Panc1 (cell line): ENCODE results near the gene MC1R. TPM values are rescaled to one million over a fixed set of nuclear protein-coding genes. Genes with fewer than 3 reads are reported as not detected.

ENCODE experiments used
- ATAC-seq: fragments of 200-7000 bp; cut with Tn5 transposase; 2 replicates; pipeline ENCODE4 v1.9.1; 2020; ENCODE audit warnings: mild to moderate bottlenecking, moderate library complexity
- BruUV-seq: library from RNA; stranded (reverse); fragments of 400-500 nt; replicated peaks from 2 replicates; lab custom pipeline; 2021; lab: Mats Ljungman, UMichigan
- CTCF ChIA-PET: fragments of 300-600 bp; sonication (Branson Sonifier 250); formaldehyde crosslinking; loops from one replicate; lab custom pipeline; 2022; ENCODE audit warnings: antibody characterized with exemption; lab: Charles Lee
- POLR2A ChIA-PET: fragments of 300-600 bp; sonication (Branson Sonifier 250); formaldehyde crosslinking; loops from one replicate; lab custom pipeline; 2022; ENCODE audit warnings: antibody characterized with exemption; lab: Charles Lee
- DNase-seq: peaks from one replicate; pipeline ENCODE4 v3.0.0-alpha.2; 2010; ENCODE audit warnings: low read depth, low spot score
- H3K27ac ChIP-seq: 2 replicates; pipeline ENCODE4 v1.5.1; 2011; ENCODE audit warnings: mild to moderate bottlenecking, low read length, inconsistent platforms
- H3K27me3 ChIP-seq: fragments of 200-500 bp; sonication (Bioruptor generic); 2 replicates; pipeline ENCODE4 v1.6.0; 2014; ENCODE audit warnings: low read length, inconsistent platforms; ENCODE audit not compliant: control insufficient read depth, insufficient read depth
- H3K36me3 ChIP-seq: fragments of 200-500 bp; sonication (Bioruptor generic); 2 replicates; pipeline ENCODE4 v1.5.1; 2014; ENCODE audit warnings: inconsistent platforms, mild to moderate bottlenecking, low read length, moderate library complexity; ENCODE audit not compliant: control insufficient read depth, insufficient read depth
- H3K4me1 ChIP-seq: 2 replicates; pipeline ENCODE4 v1.5.1; 2011; ENCODE audit warnings: inconsistent platforms, mild to moderate bottlenecking, low read length, moderate library complexity; ENCODE audit not compliant: control insufficient read depth, insufficient read depth
- H3K4me3 ChIP-seq, 2 experiments: 2 replicates each; pipeline ENCODE4 v1.5.1; 2011 to 2012; ENCODE audit warnings: low read depth in 2 of 2, low read length in 2 of 2, mild to moderate bottlenecking in 2 of 2, inconsistent platforms in 1 of 2, moderate library complexity in 1 of 2
- H3K9me3 ChIP-seq: fragments of 200-500 bp; sonication (Bioruptor generic); 2 replicates; pipeline ENCODE4 v1.5.1; 2014; ENCODE audit warnings: low read depth, mild to moderate bottlenecking, inconsistent platforms, low read length, moderate library complexity; ENCODE audit not compliant: control insufficient read depth, insufficient read depth
- CTCF ChIP-seq: fragments of 450-650 bp; IDR thresholded peaks from 2 replicates; pipeline ENCODE4 v1.5.1; 2017; ENCODE audit warnings: mild to moderate bottlenecking
- POLR2AphosphoS5 ChIP-seq: IDR thresholded peaks from 2 replicates; pipeline ENCODE4 v1.6.1; 2012; ENCODE audit warnings: mild to moderate bottlenecking, low read depth, low read length, moderate library complexity
- REST ChIP-seq, 2 experiments: IDR thresholded peaks; 2 replicates each; pipeline ENCODE4 v1.6.1; 2011 to 2012; ENCODE audit warnings: low read depth in 2 of 2, control low read depth in 1 of 2, low read length in 1 of 2, mild to moderate bottlenecking in 1 of 2, moderate library complexity in 1 of 2; ENCODE audit not compliant: insufficient read depth in 1 of 2
- SIN3A ChIP-seq: IDR thresholded peaks from 2 replicates; pipeline ENCODE4 v1.6.1; 2012; ENCODE audit warnings: low read depth, mild to moderate bottlenecking, low read length, moderate library complexity, borderline replicate concordance; ENCODE audit not compliant: insufficient read depth
- TCF7L2 ChIP-seq: IDR thresholded peaks from 2 replicates; pipeline ENCODE4 v1.6.1; 2011; ENCODE audit warnings: mild to moderate bottlenecking, low read depth, low read length, inconsistent platforms
- in situ Hi-C: cut with HindIII; loops from 2 replicates; pipeline ENCODE4 v1.10.0; 2016; ENCODE audit warnings: low sequenced_read_pairs, low pct_unique_long_range_greater_than_20kb
- intact Hi-C: fragments of 100-400 bp; cut with micrococcal nuclease; formaldehyde crosslinking; loops from one replicate; pipeline ENCODE4 v1.10.0; 2022; ENCODE audit not compliant: unreplicated experiment
- total RNA-seq: library from RNA; stranded (reverse); gene quantifications from one replicate; pipeline ENCODE4 v1.2.1, GENCODE V29; 2021; ENCODE audit not compliant: unreplicated experiment

The MC1R gene
- total RNA-seq, 1 experiment from 2014 or later, result 8.7 TPM

- Histone ChIP-seq H3K27me3 (no peaks in the 10 kb centered on the region), H3K9me3 (no peaks in the 10 kb centered on the region), H3K27ac (no peak overlapping the region), H3K36me3 (peaks cover 3% of the 10 kb centered on the region; the same call in 1 of the 2 replicates), H3K4me1 (no peaks in the 10 kb centered on the region), H3K4me3 (no peak overlapping the region)
- TF ChIP-seq POLR2AphosphoS5 (no peak), SIN3A (no peak), REST (IDR thresholded peaks at IDR 0.05; ENCODE audit: insufficient read depth in 1 of 2, low read depth in 2 of 2, low read length in 1 of 2) (no peak), CTCF (no peak), TCF7L2 (no peak)
- in situ Hi-C loops (no loop called here), intact Hi-C loops (no loop called here)
- DNase-seq (no peak), ATAC-seq (peak; percentile 68)
- BruUV-seq, result no TSS peak
- POLR2A ChIA-PET, result no interaction called here
- CTCF ChIA-PET, result no interaction called here
Observed at GRCh38 chr16:89906140-89907025, 12.3 kb upstream of the MC1R start.

- Histone ChIP-seq H3K36me3 (peaks cover 3% of the 10 kb centered on the region; the same call in 1 of the 2 replicates), H3K4me3 (no peak overlapping the region), H3K4me1 (no peaks in the 10 kb centered on the region), H3K9me3 (no peaks in the 10 kb centered on the region), H3K27ac (no peak overlapping the region), H3K27me3 (no peaks in the 10 kb centered on the region)
- DNase-seq (no peak), ATAC-seq (peak; percentile 16)
- ChIA-PET POLR2A (no interaction called here), CTCF (no interaction called here)
- in situ Hi-C loops, result no loop called here
- no TSS peak for BruUV-seq
- no peak for TF ChIP-seq REST (IDR thresholded peaks at IDR 0.05; ENCODE audit: insufficient read depth in 1 of 2, low read depth in 2 of 2, low read length in 1 of 2)
- intact Hi-C loops, result no loop called here
Observed at GRCh38 chr16:89907055-89907814, 11.4 kb upstream of the MC1R start.
